HG03039 (cell line): Measurements from ENCODE around the gene FAM151A.

ENCODE experiments used
- ATAC-seq: cut with Tn5 transposase; IDR thresholded peaks from one replicate; pipeline ENCODE4 v1.9.1; 2021; ENCODE audit warnings: mild to moderate bottlenecking, moderate library complexity; ENCODE audit not compliant: unreplicated experiment

The FAM151A gene

GRCh38 chr1:54623216-54624007 is at the start of gene FAM151A:
Gene FAM151A, minus strand, starts transcription at chr1:54623525. Its CDS starts 130 bp downstream, at chr1:54623395.
- ATAC-seq, result no peak

GRCh38 chr1:54671985-54672608 is 48.8 kb upstream of the FAM151A start:
- no peak for ATAC-seq

- ATAC-seq, result no peak
These were observed 45.2 kb upstream of the FAM151A start for GRCh38 chr1:54668567-54668966.

GRCh38 chr1:54667797-54668196 is 44.5 kb upstream of the FAM151A start:
- no peak for ATAC-seq

- ATAC-seq, result no peak
These were observed 43.0 kb upstream of the FAM151A start for GRCh38 chr1:54666333-54666732.

GRCh38 chr1:54665852-54666251 is 42.5 kb upstream of the FAM151A start:
- no peak for ATAC-seq

- ATAC-seq, result no peak
These were observed 41.0 kb upstream of the FAM151A start for GRCh38 chr1:54664364-54664763.

- no peak for ATAC-seq
These were observed 40.4 kb upstream of the FAM151A start for GRCh38 chr1:54663725-54664124.

GRCh38 chr1:54658164-54658913 is 35.0 kb upstream of the FAM151A start:
- ATAC-seq, result no peak

GRCh38 chr1:54653036-54653435 is 29.7 kb upstream of the FAM151A start:
- ATAC-seq, result no peak

GRCh38 chr1:54652168-54652567 is 28.8 kb upstream of the FAM151A start:
- ATAC-seq, result no peak

GRCh38 chr1:54651608-54652007 is 28.3 kb upstream of the FAM151A start:
- ATAC-seq, result no peak

GRCh38 chr1:54650417-54650816 is 27.1 kb upstream of the FAM151A start:
- no peak for ATAC-seq

GRCh38 chr1:54649921-54650320 is 26.6 kb upstream of the FAM151A start:
- no peak for ATAC-seq

- ATAC-seq, result no peak
These were observed 26.0 kb upstream of the FAM151A start for GRCh38 chr1:54649130-54649898.

GRCh38 chr1:54645806-54646676 is 22.7 kb upstream of the FAM151A start:
- no peak for ATAC-seq

GRCh38 chr1:54643736-54644135 is 20.4 kb upstream of the FAM151A start:
- no peak for ATAC-seq

- no peak for ATAC-seq
These were observed 17.8 kb upstream of the FAM151A start, which contains the start of gene MROH7 for GRCh38 chr1:54640863-54641836. Gene MROH7, plus strand, starts transcription at chr1:54641786. Its CDS starts 11,141 bp downstream, at chr1:54652927.

GRCh38 chr1:54640361-54640760 is 17.0 kb upstream of the FAM151A start:
- ATAC-seq, result no peak
